HG03460 (cell line): ENCODE data around the gene MIDN.

Experiments used
- ATAC-seq: cut with Tn5 transposase; IDR thresholded peaks from one replicate; pipeline ENCODE4 v1.9.1; 2021; ENCODE audit not compliant: unreplicated experiment

Gene MIDN

DNA sequence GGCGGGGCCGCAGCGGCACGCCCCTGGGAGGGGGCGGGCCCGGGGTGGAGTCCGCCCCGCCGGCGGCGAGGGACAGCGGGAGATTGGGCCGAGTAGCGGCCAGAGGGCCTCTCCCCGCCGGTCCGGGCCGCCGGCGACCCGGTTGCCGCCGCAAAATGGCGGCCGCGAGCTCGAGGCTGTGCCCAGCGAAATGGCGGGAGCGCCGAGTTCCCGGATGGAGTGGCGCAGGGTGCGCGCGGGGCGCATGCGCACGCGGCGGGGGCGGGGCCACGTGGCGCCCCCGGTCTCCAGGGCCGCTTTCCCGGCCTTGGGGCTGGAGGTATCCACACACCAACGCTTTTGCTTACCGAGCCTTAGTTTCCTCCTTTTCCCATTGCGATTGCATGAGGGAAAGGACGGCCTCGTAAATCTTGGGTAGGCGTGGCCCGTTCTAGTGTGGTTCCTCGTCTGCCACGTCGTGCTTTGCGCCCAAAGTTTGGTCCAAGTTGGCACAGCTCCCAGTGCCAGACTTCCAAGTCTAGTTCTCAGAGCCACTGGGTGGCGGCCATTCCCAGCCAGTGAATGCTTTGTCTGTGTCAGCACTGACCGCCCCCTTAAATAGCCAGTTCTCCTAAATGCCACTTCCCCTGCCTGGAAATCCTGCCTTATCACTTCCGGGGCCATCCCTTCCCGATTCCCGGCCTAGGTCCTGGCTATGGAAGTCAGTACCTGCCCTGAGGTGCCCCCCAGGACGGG lies 21.3 kb downstream of the MIDN start:
- ATAC-seq, result peak; percentile 27

DNA sequence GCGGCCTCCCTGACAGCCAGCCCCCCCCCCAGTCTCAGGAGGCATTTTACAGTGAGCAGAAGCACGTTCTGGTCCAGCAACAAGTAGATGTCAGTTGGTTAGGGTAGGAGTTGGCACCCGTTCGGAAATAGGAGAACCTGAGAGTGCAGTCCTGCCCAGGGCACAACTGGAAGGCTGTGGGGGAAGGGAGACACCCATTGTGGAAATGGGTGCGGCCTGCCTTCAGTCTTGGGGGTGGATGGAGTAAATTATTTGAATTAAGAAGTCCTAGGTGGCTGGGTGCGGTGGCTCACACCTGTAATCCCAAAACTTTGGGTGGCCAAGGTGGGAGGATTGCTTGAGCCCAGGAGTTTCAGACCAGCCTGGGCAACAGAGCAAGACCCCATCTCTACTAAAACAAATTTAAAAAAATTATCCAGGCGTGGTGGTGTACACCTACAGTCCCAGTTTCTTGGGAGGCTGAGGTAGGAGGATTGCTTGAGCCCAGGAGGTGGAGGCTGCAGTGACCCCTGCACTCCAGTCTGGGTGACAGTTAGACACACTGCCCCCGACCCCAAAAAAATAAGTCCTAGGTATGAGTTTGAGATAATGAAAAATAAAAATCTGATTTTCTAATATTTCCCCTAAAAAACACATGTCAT lies 21.9 kb downstream of the MIDN start:
- ATAC-seq, result no peak

DNA sequence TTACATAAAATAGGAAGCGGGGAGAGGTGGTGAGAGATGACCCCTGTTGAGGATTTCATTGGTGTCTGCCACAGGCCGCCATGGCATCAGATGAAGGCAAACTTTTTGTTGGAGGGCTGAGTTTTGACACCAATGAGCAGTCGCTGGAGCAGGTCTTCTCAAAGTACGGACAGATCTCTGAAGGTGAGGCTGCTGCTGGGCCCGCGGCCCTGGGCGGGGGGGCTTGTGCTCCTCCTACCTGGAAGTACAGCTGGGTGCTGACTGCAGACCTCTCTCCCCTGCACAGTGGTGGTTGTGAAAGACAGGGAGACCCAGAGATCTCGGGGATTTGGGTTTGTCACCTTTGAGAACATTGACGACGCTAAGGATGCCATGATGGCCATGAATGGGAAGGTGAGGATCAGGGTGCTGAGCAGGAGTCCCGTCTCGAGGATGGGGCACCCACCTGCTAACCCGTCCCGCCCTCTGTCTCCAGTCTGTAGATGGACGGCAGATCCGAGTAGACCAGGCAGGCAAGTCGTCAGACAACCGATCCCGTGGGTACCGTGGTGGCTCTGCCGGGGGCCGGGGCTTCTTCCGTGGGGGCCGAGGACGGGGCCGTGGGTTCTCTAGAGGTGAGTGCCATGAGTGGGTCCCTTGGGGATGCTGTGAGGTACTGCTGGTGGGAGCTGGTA lies 22.6 kb downstream of the MIDN start:
- no peak for ATAC-seq

DNA sequence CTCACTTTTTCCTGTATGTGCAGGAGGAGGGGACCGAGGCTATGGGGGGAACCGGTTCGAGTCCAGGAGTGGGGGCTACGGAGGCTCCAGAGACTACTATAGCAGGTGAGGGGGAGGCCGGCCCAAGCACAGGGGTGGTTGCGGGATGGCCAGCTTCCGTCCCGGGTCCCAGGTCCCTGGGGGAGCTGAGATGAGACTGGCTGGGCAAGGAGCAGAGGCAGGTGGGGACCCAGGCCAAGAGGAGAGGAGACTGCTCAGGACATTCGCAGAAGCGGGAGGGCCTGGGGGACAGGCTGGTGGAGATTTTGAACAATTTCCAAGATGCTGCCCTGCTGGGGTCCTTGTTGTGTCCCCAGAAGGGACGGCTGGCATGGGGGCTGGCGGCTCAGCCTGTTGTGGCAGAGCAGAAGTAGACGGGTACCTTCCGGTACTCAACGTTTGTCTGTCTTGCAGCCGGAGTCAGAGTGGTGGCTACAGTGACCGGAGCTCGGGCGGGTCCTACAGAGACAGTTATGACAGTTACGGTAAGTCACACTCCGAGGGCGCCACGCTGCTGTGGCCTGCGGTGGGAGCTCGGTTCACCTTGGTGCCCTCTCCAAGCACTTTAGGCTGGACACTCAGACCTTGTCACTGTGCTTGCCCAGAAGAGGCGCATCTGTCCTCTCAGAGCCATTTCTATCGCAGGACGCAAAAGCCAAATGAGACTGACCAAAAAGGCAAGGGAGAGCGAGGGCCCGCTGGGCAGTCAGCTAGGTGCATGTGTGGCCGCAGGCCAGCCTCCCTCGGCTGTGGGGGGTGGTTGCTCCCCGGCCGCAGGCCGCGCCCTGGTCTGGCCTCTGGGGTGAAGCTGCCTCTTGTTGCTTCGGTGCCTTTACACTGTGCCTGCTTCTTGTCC lies 23.4 kb downstream of the MIDN start:
- ATAC-seq, result no peak

DNA sequence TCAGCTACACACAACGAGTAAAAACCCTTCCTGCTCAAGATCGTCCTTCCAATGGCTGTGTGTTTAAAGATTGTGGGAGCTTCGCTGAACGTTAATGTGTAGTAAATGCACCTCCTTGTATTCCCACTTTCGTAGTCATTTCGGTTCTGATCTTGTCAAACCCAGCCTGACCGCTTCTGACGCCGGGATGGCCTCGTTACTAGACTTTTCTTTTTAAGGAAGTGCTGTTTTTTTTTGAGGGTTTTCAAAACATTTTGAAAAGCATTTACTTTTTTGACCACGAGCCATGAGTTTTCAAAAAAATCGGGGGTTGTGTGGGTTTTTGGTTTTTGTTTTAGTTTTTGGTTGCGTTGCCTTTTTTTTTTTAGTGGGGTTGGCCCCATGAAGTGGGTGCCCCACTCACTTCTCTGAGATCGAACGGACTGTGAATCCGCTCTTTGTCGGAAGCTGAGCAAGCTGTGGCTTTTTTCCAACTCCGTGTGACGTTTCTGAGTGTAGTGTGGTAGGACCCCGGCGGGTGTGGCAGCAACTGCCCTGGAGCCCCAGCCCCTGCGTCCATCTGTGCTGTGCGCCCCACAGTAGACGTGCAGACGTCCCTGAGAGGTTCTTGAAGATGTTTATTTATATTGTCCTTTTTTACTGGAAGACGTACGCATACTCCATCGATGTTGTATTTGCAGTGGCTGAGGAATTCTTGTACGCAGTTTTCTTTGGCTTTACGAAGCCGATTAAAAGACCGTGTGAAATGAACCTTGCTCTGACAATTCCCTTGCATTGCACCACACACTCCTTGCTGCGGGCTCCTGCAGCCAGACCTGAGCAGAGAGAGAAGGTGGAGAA lies 24.3 kb downstream of the MIDN start:
- ATAC-seq, result no peak

DNA sequence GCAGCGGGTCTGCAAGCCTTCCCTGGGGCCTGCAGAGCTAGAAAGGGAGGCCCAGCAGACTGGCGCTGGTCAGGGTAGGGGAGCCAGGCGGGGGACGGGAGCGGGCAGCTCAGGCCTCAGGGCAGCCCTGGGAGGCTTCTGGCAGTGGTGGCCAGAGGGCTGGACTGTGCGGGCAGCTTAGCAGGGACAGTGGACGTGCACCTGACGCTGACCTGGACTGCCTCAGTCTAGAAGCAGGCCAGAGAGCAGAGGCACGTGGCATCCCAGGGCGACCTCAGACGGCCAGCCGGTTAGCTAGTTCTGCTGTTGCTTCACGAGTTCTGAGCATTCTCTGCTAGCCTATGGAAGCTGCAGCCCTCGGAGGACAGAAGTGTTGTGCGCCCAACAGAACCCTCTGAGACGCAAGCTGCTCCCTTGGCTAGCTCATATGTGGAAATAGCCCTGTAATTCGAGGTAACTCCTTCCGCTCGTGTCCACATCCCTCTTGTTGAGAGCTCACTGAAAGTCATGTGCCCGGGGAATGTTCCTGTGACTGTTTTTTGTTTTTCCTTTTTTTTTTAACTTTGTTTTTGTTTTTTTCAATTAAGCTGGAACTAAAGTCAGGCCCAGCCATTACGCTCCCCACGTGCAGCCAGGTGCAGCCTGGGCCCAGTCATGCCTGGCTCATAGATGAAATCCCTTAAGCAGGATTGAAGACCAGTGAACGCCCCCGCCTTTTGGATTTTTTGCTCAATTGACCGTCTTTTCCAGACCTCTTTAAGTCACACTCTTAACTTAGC lies 25.1 kb downstream of the MIDN start:
- no peak for ATAC-seq

DNA sequence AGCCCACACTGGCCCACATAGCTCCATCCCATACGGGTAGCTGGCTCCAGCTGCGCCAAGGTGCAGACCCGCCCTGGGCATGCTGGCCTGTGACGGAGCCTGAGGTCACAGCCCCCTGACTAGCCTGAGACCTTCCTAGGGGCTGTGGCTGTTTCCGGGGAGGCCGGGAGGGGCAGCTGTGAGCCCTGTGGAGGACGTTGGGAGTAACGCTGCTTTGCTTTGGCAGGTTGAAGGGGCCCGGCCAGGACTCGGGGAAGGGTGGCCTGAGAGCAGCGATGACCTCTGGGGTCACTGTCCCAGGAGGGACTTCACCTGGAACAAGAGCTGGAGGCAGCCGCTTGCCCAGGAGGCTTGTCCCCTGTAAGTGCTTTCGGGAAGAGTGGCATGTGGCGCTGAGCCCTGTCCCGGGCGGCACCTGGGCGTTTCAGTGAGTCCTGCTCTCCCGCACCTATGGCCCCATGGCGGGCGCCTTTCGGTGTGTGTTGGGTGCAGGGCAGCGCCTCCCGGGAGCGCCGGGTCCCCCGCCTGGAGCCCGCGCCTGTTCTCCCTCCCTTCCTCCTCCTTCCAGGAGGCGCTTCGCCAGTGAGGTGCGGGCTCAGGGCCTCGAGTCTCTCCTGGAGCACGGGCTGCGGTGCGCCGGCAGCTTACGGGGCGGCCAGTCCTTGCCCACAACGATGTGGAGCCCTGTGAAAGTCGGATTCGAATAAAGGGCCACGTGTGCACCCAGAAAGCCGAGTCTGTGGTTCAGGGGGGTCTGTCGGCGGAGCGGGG lies 25.9 kb downstream of the MIDN start:
- ATAC-seq, result no peak

DNA sequence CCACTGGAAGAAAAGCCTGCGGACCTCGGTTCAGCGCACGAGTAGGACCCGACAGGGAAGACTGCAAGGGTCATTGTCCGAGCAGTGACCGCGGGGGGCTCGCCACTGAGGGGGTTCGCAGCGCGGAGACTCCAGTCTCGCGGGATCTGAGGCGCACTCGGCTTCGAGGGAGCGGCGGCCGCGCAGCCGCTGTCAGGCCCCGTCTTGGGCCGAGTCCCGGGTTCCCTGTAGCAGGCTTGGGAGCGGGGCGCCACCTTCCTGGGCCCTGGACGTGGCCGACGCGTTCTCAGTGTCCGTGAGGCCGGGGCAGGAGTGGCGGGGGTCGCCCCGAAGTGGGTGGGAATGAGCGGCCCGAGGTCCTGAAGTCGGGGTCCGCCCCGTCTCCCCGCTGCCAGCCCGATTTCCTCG lies 26.5 kb downstream of the MIDN start:
- no peak for ATAC-seq

DNA sequence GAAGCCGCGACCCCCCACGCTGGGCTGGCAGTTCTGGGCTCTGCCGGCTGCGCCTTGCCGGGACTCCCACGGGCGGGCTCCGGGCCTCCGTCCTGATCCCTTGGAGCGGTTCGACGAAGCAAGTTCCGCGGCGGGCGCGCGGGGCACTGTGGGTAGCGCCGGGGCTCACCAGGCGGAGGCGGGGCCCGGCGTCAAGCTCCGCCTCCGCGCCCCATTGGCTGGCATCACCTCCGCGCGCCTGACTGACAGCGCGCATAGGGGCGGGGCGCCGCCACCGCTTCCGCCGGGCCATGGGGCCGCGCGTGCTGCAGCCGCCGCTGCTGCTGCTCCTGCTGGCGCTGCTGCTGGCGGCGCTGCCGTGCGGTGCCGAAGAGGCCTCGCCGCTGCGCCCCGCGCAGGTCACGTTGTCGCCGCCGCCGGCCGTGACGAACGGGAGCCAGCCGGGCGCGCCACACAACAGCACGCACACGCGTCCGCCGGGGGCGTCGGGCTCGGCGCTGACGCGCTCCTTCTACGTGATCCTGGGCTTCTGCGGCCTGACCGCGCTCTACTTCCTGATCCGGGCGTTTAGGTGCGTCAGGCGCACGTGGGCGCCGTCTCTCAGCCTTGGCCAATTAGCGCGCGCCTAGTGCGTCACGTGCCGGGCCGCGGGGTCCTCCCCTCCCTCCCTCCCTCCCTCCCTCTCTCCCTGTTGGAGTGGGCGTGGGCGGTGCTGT lies 27.0 kb downstream of the MIDN start, which contains the start of gene FAM174C:
TSS of gene FAM174C (plus strand) at position 271 of the 716 bp plus-strand sequence. CDS start at position 291, 20 bp downstream.
- peak; percentile 63 for ATAC-seq

DNA sequence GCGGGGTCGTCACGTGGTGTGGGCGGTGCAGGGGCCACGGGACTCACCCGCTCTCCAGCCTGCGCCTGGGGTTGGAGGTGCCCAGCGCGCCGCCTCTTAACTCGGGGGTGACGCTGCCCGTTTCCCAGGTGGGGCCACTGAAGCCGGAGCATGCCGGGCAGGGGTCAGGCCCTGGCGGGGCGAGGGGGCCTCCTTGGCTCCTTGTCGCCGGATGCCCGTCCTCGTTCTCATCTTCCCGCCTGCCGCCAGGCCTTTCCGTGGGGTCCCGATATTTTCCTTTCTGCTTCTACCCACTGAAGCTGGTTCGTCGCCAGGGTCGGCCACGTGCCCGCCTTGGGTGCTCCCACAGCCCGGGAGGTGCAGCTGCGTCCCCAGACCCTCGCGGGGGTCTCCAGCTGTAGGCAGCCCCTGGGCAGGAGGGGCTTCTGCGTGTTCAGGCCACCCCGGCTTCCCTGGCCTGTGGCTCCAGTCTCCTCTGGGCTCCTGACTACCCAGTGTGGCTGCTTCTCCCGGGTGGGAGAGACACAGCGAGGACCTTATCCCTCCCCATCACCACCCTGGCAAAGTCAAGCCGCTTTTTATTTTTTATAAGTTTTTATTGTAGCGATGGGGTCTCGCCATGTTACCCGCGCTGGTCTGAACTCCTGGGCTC lies 27.7 kb downstream of the MIDN start:
- no peak for ATAC-seq

DNA sequence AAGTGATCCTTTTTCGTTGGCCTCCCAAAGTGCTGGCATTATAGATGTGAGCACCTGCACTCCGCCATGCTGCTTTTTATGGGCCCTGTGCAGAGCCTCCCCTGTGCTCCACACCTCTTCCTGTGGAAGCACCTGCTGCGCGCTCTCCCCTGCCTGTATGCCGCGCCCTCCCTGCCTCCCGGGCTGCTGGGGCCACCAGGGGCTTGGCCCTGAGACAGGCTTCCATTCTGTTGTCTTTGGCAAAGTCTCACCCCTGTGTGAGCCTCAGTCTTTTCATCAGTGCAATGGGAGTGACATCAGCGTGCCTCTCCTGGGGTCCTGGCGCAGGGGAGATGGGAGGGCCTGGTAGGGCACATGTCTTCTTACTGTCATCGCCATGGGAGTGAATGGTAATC lies 28.2 kb downstream of the MIDN start:
- no peak for ATAC-seq

DNA sequence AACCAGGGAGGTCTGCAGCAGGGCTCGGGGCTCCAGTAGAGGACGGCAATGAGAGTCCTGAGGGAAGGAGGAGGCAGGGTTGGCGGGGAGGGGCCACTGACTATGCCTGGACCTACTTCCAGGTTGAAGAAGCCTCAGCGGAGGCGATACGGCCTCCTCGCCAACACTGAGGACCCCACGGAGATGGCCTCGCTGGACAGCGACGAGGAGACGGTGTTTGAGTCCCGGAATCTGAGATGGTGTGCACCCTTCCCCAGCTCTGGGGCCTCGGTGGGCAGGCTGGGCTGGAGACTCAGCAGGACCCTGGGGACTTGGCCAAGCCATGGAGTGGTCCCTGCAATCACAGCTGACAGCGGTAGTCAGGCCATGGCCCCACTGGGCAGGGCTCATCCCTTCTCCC lies 28.7 kb downstream of the MIDN start:
- no peak for ATAC-seq

DNA sequence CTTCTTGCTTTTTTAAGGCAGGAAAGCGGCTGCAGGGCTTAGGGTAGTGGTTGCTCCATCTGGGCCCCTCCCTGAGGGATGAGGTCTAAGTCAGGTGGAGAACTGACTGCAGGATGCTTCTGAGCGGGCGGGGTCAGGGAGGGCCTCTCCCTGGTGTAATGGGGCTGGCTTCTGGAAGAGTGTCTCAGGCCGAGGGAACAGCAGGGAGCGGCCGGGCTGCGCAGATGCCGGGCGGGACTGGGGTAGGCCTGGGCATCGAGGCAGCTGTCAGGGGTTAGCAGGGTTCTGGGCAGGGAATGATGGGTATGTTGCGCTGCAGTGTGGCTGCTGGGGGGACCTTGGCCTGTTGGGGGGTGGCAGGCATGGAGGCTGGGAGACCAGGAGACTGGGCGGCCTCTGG lies 29.7 kb downstream of the MIDN start:
- ATAC-seq, result no peak

DNA sequence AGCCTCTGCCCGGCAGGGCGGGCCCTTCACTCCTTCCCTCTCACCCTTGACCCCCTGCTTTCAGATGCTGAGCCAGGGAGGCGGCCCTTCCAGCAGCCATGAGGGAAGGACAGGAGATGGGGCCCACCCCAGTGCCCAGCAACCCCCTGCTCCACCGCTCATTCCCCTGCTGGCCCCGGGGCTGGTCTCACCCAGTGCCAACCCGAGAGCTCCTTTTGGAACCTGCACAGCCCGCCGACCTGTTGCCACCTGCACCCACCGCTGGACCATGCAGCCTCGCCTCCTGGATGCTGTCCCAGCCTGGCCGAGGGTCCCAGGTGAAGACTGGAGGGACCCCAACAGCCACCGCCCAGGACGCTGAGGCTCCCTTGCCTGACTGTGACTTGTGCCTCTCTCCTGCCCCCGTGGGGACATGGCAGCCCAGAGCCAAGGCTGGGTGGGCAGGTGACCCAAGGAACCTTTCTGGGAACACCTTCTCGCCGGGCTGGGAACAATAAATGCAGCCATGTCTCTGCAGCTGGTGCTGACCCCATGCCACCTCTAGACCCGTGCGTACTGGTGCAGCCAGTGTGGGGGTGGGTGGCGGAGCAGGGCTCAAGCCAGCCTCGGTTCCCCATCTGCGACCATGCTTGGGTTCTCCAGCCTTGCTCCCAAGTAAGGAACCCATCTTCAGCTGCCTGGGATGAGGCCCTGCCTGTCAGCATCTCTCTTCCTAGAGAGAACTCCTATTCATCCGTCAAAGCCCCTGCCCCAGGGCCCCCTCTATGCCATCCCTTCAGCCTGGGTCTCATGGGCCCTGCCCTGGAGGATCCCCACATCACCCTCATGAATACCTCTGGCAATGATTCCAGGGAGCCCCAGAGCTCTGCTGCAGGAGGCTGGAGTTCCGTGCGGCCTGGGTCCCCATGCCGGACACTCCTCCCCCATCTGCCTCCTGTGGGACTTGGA lies 30.6 kb downstream of the MIDN start:
- ATAC-seq, result no peak

DNA sequence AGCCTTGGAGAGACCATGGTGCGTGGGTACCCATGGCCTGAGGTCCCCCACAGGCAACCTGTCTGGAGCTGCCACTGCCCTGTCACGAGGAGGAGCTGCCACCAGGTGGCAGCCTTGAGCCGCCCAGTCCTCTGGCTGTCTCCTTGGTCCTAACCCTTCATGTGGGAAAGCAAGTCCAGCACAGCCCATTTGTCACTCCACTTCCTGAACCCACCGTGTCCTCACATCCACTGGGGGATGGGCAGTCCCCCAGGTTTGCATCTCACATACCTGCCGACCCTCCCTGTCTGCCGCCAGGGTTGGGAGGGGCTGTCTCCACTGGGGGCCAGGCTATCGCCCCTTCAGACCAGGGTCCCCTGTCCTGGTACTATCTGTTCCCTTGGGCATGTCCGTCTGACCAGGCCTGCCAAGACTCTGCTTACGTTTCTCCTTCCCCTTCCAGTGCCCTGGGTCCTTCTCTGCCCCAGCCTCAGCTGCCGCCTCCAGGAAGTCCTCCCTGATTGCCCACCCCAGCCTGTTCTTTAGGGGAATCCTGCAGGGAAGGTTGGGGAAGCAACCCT lies 31.5 kb downstream of the MIDN start:
- no peak for ATAC-seq
